Measurements from ENCODE around the gene SLC9A6.

DNA sequence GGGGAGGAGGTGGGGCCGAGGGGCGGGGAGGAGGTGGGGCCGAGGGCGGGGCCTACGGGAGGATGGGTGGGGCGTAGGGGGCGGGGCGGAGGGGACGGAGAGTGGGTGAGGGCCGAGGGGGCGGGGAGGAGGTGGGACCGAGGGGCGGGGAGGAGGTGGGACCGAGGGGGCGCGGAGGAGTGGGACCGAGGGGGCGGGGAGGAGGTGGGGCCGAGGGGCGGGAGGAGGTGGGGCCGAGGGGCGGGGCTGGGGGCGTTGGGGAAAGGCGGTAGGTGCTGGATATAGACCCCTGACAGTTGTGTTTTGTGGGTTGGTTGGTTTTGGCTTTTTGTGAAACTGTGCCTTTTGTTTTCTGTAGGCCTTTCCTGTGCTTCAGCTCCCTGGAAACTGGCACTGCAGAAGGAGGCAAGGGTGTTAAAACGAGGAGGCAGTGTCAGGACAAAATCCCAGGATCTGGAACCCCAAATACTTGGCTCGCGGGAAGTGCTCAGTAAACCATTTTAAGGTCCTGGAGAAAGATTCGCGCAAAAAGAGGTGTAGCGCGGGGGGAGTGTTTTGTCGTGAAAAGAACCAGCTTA is 10.9 kb upstream of the SLC9A6 start:
- TF ChIP-seq, protein P1, sequence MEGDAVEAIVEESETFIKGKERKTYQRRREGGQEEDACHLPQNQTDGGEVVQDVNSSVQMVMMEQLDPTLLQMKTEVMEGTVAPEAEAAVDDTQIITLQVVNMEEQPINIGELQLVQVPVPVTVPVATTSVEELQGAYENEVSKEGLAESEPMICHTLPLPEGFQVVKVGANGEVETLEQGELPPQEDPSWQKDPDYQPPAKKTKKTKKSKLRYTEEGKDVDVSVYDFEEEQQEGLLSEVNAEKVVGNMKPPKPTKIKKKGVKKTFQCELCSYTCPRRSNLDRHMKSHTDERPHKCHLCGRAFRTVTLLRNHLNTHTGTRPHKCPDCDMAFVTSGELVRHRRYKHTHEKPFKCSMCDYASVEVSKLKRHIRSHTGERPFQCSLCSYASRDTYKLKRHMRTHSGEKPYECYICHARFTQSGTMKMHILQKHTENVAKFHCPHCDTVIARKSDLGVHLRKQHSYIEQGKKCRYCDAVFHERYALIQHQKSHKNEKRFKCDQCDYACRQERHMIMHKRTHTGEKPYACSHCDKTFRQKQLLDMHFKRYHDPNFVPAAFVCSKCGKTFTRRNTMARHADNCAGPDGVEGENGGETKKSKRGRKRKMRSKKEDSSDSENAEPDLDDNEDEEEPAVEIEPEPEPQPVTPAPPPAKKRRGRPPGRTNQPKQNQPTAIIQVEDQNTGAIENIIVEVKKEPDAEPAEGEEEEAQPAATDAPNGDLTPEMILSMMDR (IDR thresholded peaks at IDR 0.05), result no peak
- TF ChIP-seq POLR2A (IDR thresholded peaks at IDR 0.05), result peak in 1 of 2 donors; percentile 24
